Smooth muscle cell (in vitro differentiated cells): ENCODE results near the gene NR2F2. TPM values are rescaled to one million over a fixed set of nuclear protein-coding genes. Genes with fewer than 3 reads are reported as not detected.

ENCODE experiments used
- DNase-seq: peaks from one replicate; lab custom pipeline; 2025; ENCODE audit not compliant: unreplicated experiment; lab: John Stamatoyannopoulos, UW
- H2AFZ ChIP-seq: fragments of 200-600 bp; sonication (generic); 2 replicates; pipeline ENCODE4 v1.6.0; 2016; ENCODE audit warnings: antibody characterized with exemption, low read depth, mild to moderate bottlenecking
- H3F3A ChIP-seq: fragments of 200-600 bp; sonication (generic); 2 replicates; pipeline ENCODE4 v1.6.0; 2017; ENCODE audit warnings: antibody characterized with exemption, low read depth
- H3K27ac ChIP-seq: fragments of 200-600 bp; sonication (generic); 2 replicates; pipeline ENCODE4 v1.5.1; 2016; ENCODE audit warnings: low read depth, mild to moderate bottlenecking
- H3K27me3 ChIP-seq: fragments of 200-600 bp; sonication (generic); 2 replicates; pipeline ENCODE4 v1.6.1; 2016; ENCODE audit warnings: low read depth, mild to moderate bottlenecking
- H3K36me3 ChIP-seq: fragments of 200-600 bp; sonication (generic); 2 replicates; pipeline ENCODE4 v1.5.1; 2016; ENCODE audit warnings: low read depth
- H3K4me1 ChIP-seq: fragments of 200-600 bp; sonication (generic); 2 replicates; pipeline ENCODE4 v1.5.1; 2016; ENCODE audit warnings: low read depth
- H3K4me2 ChIP-seq: fragments of 200-600 bp; sonication (generic); 2 replicates; pipeline ENCODE4 v1.6.0; 2016; ENCODE audit warnings: mild to moderate bottlenecking
- H3K4me3 ChIP-seq: fragments of 200-600 bp; sonication (generic); 2 replicates; pipeline ENCODE4 v1.5.1; 2016; ENCODE audit warnings: mild to moderate bottlenecking
- H3K79me2 ChIP-seq: fragments of 200-600 bp; sonication (generic); 2 replicates; pipeline ENCODE4 v1.6.0; 2016; ENCODE audit warnings: low read depth, mild to moderate bottlenecking
- H3K9ac ChIP-seq: fragments of 200-600 bp; sonication (generic); 2 replicates; pipeline ENCODE4 v1.6.0; 2016; ENCODE audit warnings: low read depth
- H3K9me3 ChIP-seq: fragments of 200-600 bp; sonication (generic); replicated peaks from 2 replicates; pipeline ENCODE4 v1.5.1; 2016; ENCODE audit warnings: low read depth
- H4K20me1 ChIP-seq: fragments of 200-600 bp; sonication (generic); 2 replicates; pipeline ENCODE4 v1.6.0; 2016; ENCODE audit warnings: low read depth
- WGBS: methylation state at CpG from one replicate; pipeline ENCODE4 v1.1.7; 2016; ENCODE audit warnings: low lambda C conversion rate; 5-methylcytosine and 5-hydroxymethylcytosine counted together
- polyA plus RNA-seq: library from polyadenylated mRNA; unstranded; fragments of >200 nt; fragmentation: Nextera tagmentation; extraction: Ambion mirVana; gene quantifications from 2 replicates; pipeline ENCODE4 v1.2.1, GENCODE V29; 2016
- total RNA-seq: library from RNA; depleted of rRNA; stranded (reverse); fragments of >200 nt; gene quantifications from 2 replicates; pipeline ENCODE4 v1.2.3, GENCODE V29; 2014
- TF ChIP-seq, protein P1 (sequence below): fragments of 200-600 bp; sonication (generic); IDR thresholded peaks from 2 replicates; pipeline ENCODE4 v1.5.1; 2017; ENCODE audit warnings: borderline replicate concordance, mild to moderate bottlenecking, antibody characterized with exemption; ENCODE audit not compliant: insufficient read depth, poor library complexity, severe bottlenecking

Gene NR2F2
- total and polyA plus RNA-seq, 2 experiments from 2014 or later = 4.7 to 9.8 TPM

DNA sequence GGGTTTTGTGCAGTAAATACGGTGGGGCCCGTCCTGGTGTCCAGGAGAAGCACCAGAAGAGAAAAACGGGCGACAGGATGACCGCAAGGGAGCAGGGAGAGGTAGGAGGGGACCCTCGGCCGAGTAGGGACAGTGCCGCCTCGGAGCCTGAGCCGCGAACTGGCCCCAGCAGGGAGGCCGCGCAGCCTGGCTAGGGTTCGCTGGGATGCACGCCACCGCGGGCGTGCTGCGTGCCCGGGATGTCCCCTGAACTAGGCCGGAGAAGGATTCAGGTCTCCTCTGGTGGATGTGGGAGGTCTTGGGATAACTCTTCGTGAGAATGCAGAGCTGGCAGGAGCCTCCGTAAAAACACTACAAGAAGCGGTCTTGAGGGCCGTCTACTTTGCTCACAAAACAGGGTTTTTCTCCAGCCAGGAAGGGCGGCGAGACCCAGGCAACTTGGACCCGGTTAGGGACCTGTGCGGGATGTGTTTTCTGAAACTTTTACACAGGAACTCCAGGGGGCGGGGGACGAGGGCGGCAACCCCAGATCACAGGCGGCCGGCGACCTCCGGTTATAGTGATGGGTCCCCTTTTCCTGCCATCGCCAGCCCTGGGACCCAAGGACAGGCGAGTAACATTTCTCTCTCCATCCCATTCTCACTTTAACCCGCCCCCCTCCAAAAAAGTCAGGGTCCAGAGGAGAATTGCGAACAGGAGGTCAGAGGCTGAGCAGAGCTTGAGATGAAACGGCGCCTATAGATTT is 35.5 kb downstream of the NR2F2 start:
- Histone ChIP-seq H3K27me3 (peaks cover 100% of the 10 kb centered on the region), H3K4me1 (peaks cover 47% of the 10 kb centered on the region), H2AFZ (no peak overlapping the region), H3K9ac (no peak overlapping the region), H3K27ac (no peak overlapping the region), H3K79me2 (no peaks in the 10 kb centered on the region), H3F3A (no peaks in the 10 kb centered on the region), H3K4me3 (no peak overlapping the region), H3K4me2 (peak overlapping the region; percentile 48), H3K36me3 (no peaks in the 10 kb centered on the region), H4K20me1 (no peaks in the 10 kb centered on the region), H3K9me3 (no peaks in the 10 kb centered on the region)
- no peak for DNase-seq
- WGBS = 4% methylated on average over 42 of the region's 42 CpGs
- TF ChIP-seq, protein P1, sequence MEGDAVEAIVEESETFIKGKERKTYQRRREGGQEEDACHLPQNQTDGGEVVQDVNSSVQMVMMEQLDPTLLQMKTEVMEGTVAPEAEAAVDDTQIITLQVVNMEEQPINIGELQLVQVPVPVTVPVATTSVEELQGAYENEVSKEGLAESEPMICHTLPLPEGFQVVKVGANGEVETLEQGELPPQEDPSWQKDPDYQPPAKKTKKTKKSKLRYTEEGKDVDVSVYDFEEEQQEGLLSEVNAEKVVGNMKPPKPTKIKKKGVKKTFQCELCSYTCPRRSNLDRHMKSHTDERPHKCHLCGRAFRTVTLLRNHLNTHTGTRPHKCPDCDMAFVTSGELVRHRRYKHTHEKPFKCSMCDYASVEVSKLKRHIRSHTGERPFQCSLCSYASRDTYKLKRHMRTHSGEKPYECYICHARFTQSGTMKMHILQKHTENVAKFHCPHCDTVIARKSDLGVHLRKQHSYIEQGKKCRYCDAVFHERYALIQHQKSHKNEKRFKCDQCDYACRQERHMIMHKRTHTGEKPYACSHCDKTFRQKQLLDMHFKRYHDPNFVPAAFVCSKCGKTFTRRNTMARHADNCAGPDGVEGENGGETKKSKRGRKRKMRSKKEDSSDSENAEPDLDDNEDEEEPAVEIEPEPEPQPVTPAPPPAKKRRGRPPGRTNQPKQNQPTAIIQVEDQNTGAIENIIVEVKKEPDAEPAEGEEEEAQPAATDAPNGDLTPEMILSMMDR = no peak

DNA sequence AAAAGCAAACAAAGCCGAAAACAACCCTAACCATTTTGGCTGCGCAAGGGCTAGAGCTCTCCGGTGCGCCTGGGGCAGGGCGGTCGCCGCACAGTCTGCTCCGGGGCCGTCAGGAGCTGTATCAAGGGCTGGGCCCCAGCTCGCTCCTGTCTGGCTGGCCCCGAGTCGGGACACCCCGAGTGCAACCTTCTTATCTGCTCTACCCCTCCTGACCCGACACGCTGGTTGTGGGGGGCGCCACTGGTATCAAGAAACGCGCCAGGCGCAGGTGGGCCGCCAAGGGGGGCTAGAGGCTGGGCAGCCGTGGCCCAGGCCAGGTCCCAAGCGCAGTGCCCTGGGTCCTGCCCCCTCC is 36.0 kb downstream of the NR2F2 start:
- H3K9ac ChIP-seq = no peak overlapping the region
- H4K20me1 ChIP-seq = no peaks in the 10 kb centered on the region
- peaks cover 43% of the 10 kb centered on the region for H3K4me1 ChIP-seq
- no peaks in the 10 kb centered on the region for H3K36me3 ChIP-seq
- TF ChIP-seq, protein P1 = no peak
- no peaks in the 10 kb centered on the region for H3K79me2 ChIP-seq
- no peak overlapping the region for H3K4me3 ChIP-seq
- H3K27ac ChIP-seq = no peak overlapping the region
- H3F3A ChIP-seq = no peaks in the 10 kb centered on the region
- DNase-seq = no peak
- 6% methylated on average over 22 of the region's 22 CpGs for WGBS
- no peak overlapping the region for H2AFZ ChIP-seq
- no peak overlapping the region for H3K4me2 ChIP-seq
- peaks cover 100% of the 10 kb centered on the region for H3K27me3 ChIP-seq
- H3K9me3 ChIP-seq = no peaks in the 10 kb centered on the region

DNA sequence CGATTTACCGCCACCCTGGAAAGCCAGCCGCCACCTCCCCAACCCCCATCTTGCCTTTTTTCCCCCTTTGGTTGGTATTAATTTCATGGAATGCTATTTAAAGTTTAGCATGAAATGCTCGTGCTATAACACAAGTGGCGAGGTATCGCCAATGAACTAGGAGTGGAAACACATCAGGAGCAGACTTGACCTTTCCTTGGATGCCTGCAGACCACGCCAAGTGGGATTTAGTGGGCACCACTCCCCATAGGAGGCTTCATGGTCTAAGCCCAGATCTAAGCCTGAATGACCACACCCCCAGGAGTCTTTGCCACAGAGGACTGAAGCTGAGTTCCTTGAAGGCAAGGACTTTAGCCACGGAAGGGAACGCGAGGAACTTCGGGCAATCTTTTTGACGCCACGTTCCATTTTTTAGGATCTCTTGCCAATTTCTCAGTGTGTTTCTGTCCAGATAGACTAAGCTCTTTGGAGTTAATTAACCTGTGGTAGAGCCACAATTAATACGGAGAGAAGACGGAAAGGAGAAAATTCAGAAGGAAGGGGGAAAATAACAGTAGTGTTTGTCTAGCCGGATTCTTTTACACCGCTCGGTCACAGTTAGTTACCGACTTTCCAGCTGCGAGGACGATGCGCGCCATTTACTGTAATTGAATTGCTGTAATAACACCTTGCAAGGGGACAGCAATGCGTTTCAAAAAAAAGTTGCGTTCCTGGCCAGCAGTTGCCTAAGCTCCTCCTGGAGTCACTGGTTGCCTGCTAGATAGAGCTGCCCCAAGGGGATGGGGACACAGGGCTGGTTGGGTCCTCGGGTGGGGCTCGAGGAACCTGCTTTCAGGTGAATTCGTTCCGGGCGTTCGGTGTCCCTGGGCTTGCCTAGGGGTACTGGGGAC is 37.1 kb downstream of the NR2F2 start:
- Histone ChIP-seq H2AFZ (no peak overlapping the region), H3K4me3 (no peak overlapping the region), H3K36me3 (no peaks in the 10 kb centered on the region), H3K4me2 (no peak overlapping the region), H3F3A (no peaks in the 10 kb centered on the region), H3K79me2 (no peaks in the 10 kb centered on the region), H3K4me1 (peaks cover 36% of the 10 kb centered on the region), H3K9ac (no peak overlapping the region), H4K20me1 (no peaks in the 10 kb centered on the region), H3K27me3 (peaks cover 100% of the 10 kb centered on the region), H3K9me3 (no peaks in the 10 kb centered on the region), H3K27ac (no peak overlapping the region)
- WGBS = 8% methylated on average over 29 of the region's 31 CpGs
- DNase-seq = no peak
- TF ChIP-seq, protein P1 = no peak
